SKM-1 (cell line): ENCODE data around the gene ATP6V1B1.

Experiments
- DNase-seq: peaks from one replicate; lab custom pipeline; 2025; ENCODE audit not compliant: unreplicated experiment; lab: John Stamatoyannopoulos, UW

Gene ATP6V1B1

DNA sequence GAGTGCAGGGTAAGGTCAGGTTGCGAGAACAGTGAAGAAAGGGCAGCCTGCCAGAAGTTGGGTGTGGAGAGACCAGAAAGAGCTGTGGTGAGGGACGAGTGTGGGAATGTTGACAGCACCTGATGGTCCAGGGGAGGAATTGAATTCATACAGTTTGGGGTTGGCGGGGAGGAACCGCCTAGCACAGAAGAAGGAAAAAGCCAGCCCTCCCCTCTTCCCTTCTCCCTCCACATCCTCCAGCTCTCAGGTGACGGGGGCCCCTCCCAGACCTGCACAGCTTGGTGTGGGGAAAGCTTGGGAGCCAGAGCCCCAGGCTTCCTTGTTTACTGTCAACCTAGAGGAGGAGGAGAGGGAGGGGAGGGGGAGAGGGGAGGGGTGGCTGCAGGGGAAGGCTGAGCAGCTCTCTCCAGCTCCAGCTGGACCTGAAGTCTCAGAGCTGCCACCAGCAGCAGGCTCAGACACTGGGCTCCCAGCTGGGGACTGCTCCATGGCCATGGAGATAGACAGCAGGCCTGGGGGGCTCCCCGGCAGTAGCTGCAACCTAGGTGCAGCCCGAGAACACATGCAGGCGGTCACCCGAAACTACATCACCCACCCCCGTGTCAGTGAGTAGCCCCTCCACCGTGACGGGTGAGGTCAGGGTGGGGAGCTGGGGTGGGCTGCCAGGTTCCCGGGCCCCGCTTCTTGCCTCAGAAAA, at the start of gene ATP6V1B1:
TSS of gene ATP6V1B1 (plus strand) at position 433 of the 697 bp plus-strand sequence. CDS start at position 488, 55 bp downstream.
- DNase-seq: no peak

DNA sequence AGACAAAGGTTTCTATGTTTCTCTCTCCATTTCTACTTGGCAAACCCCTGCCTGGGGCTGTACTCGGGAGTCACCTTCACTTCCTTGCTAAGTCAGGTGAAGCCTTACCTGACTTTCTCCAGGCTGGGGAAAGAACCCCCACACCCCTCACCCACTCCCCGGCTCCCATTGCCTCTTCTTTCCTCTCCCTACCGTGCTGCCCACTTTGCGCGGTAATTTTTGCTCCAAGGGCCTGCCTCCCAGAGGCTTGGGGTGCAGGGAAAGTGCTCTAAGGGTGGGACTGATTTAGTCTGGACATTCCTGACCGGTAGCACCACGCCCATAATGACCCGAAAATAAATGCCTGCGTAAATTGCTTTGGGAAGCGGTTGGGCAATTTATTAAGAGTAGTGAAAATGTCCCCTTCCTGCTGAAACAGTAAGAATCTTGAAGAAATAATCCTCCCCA, 49.1 kb upstream of the ATP6V1B1 start:
- no peak for DNase-seq

DNA sequence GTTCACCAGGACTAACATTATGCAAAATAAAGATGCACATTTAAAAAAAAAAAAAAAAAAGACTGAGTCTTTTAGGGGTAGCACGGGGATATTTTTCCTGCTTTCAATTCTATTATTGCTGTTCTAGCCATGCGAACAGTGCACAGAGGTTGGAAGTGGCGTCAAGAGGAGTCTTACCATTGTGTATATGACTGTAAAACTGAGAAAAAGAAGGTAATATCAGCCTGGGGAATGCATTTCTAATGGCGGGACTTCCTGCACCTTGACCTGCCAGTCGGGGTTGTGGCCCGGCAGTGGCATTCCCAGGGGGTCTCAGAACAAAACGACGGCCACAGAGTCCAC, 48.5 kb upstream of the ATP6V1B1 start:
- no peak for DNase-seq

DNA sequence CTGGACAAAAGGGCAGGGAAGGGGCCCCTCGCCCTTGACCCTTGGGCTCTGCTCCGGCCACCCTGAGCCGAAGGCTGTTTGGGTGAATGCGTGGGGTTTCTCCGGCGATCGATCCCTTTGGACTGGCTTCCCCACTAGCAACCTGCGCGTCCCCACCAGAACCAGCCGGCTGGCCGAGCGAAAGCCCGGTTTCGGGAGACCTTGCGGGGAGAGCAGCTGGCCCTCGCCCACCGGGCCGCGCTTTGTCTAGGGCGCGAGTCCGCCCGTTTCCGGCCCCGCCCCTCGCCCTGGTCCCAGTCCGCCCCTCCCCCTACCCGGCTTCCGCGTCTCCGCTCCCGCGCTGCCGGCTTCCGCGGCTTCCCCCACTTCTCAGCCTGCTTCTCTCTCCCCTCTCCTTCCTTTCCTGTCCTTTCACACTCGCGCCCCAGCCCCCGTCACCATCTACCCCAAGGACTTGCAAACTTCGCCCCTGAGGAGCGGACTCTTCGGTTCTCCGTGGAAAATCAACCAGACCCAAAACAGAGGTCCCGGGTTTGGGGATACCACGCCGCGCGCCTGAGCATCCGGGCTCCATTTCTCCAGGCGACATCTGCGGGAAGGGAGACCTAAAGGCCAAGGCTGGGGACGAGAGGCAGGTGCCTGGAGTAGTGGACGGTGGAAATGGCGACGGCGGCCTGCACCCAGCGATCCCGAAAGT, 48.0 kb upstream of the ATP6V1B1 start:
- no peak for DNase-seq

GRCh38 chr2:70888366-70888922, 47.3 kb upstream of the ATP6V1B1 start:
- no peak for DNase-seq

DNA sequence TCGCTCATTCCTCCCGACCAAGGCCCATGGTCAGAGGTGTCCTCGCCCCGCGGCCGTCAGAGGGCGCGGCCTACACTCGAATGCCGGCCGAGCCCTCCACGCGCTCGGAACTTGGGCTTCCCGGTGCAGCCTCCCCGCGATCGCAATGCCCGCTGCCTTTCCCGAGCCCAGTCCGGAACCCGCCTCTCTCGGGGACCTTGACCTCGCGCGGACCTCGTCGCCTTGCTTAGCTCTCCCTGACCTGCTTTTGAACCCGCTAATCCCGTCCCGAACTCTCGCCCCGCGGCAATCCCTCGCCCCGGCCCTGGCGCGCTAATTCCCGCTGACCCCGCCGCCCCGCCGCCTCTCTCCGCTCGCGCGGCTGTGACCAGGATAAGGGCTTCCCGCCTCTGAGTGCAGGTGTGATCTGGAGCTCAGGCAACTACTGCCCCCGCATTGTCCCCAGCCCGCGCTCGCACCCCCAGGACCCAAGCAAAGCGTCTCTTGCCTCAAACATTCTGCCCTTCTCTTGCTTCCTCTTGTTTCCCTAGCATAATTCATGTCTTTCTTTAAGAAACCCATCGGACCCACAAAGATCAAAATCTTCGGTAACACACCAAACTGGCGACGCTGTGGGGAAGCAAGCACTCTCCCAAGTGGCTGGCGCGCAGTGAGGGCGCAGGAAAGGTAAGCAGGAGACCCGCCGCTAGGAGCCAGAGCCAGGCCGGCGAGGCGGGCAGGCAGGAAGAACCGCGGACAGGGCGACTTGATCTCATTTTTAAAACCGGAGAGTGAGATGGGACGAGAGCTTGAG, 46.6 kb upstream of the ATP6V1B1 start:
- no peak for DNase-seq

- no peak for DNase-seq
Measured at GRCh38 chr2:70889716-70890037, 46.0 kb upstream of the ATP6V1B1 start.

DNA sequence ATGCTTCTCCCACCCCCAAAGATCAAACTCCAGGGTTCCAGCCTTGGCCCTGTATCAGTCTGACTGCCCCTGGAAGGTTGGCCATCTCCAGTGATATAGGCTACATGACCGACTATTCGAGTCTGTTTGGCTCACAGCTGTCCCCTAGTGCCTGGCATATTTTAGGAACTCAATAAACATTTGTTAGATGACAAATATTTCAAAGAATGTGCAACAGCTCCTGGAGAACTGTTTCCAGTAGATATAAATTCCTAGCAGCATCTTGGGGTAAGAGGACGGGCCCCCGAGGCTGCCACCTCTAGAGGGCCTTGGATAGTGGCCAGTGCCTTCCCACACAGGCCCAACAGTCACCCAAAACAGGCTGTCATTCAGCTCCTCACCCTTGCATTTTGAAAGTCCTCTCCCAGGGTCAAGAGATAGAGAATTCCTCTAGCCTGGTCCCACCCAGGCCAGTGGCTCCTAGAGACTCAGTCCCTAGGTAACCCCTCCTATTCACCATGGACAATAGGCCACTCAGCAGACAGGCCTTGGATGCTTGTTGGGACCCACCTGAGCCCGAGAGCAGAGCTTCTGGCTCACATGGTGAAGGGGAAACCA, 45.1 kb upstream of the ATP6V1B1 start:
- no peak for DNase-seq

DNA sequence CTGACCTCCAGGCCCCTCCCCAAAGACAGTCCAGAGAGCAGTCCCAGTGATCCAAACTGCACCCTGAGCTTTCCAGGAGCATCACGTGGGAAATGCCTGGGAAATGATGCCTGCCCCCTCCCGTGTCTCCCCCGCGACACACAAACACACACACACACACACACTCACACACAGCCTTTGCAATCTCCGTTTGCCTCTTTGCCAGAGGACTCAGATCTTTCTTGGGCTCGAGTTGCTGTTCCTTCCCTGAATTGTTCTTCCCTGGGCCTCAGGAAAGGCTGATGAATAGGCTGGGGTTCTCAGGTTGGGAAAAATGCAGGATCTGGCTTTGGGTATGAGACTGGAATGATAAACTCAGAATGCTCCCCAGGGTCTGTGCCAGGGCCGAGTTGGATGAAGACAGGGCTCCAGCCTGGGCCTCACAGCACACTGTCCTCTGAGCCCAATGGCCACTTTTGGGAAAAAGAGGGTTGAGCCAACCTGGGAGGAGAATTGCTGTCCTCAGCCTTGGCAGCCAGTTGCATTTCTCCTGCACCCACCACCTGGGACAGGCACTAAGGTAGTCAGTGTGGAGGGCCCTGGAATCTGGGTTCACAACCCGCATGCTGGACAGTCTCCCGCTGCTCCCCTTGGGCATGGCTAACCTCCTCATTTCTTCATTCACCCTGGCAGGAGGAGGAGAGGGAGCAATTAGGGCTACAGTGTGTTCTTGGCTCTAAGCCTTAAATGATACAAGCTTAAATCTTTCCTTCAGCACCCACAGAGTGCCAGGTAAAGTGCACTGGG, 43.9 kb upstream of the ATP6V1B1 start:
- no peak for DNase-seq

GRCh38 chr2:70892750-70893149, 43.0 kb upstream of the ATP6V1B1 start:
- DNase-seq: no peak

DNA sequence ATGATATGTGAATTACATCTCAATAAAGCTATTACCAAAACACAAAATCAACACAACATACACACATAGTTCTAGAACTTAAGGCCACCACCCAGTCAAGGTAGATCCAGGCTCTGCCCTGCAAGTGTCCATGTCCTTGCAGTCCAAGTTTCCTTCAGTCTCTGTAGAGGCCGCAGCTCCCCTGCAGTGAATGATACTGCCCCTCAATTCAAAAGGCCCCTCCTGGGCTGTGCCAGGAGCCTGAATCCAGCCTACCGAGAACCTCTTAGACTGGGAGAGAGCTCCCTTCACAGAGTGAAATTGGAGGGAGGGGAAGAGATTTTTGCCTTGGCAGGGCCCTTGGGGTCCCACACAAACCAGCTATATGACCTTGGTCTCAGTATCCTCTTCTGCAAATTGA, 42.5 kb upstream of the ATP6V1B1 start:
- no peak for DNase-seq

DNA sequence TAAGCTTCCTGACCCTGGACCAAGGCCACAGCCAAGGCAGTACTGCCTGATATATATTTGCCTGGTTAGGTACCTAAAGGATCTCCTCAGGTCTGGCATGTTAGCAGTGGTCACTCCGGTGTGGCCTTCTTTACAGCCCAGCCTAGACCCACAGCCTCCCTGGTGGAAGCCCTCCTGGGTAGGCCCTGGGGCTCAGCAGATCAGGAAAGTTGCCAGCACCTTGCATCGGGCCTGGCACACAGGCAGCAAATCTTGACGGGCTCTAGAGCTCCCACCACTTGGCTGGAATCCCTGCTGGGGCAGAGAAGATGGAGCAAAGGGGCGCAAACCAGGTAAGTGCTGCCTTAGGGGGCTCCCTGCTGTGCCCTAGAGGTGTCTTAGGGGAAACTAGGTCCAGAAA, 40.9 kb upstream of the ATP6V1B1 start:
- no peak for DNase-seq

- DNase-seq: no peak
Measured at GRCh38 chr2:70895249-70895648, 40.5 kb upstream of the ATP6V1B1 start.

GRCh38 chr2:70895998-70896764, 39.5 kb upstream of the ATP6V1B1 start:
- DNase-seq: no peak

DNA sequence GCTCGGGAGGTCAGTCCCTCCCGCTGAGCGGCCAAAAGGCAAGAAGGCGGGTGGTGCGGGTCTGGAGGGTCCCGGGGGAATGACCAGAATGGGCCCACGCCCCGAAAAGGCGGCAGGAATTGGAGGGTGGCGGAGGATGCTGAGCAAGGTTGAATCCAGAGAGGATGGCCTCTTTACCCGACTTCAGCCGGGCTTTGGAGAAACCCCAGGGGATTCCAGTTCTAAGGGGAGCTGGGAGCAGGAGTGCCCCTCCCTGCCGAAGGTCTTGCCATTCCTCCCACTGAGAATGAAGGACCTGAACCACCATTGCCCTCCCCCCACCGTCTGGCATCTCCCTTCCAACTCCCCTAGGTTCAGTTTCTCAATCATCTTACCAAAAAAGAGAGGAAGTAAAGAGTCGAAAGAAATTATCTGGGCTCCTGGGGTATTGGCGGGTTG, 38.9 kb upstream of the ATP6V1B1 start:
- DNase-seq: no peak

DNA sequence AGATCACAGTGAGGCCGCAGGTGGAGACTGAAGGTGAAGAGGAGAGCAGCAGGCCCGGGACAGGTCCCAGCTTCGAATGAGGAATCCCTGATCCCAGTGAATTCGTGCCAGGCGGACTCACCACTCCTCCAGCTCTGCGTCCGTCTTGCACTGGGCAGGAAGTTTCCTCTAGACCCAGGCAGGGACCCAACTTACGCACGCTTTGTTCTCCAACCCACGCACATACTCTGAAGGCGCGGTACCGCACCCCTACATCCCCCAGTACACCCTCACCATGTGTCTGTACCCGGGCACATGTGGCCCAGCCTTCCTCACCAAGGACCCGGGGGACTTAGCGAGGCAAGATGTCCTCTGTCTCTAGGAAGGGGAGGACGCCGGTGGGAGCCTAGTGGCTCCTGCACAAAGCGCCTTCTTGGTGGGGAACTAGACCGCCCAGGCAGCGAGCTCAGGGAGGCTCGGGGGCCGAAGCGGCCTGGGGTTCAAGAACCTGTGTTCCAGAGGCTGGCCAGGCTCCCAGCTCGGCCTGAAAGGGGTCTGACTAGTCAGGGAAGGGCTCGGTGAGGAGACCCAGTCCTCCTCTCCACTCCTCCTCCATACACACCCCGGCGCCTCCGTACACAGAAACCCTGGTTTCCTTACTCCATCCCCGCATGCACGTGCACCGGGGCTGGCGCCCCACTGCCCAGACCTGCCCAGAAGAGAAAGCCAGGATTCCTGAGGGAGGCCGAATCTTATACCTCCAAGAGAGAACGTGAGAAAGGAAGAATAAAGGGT, 38.3 kb upstream of the ATP6V1B1 start:
- no peak for DNase-seq

DNA sequence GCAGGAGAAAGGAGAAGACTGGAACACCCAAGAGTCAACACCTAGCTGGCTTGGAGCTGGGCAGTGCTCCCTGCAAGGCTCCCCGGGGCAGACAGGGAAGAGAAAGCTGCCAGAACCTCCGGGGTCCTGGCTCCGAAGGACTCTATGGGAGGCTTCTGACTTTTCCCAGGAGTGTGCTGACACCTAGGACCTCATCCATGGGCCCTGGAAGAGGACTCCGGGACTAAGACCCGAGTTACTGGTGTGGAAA, 37.8 kb upstream of the ATP6V1B1 start:
- DNase-seq: no peak

DNA sequence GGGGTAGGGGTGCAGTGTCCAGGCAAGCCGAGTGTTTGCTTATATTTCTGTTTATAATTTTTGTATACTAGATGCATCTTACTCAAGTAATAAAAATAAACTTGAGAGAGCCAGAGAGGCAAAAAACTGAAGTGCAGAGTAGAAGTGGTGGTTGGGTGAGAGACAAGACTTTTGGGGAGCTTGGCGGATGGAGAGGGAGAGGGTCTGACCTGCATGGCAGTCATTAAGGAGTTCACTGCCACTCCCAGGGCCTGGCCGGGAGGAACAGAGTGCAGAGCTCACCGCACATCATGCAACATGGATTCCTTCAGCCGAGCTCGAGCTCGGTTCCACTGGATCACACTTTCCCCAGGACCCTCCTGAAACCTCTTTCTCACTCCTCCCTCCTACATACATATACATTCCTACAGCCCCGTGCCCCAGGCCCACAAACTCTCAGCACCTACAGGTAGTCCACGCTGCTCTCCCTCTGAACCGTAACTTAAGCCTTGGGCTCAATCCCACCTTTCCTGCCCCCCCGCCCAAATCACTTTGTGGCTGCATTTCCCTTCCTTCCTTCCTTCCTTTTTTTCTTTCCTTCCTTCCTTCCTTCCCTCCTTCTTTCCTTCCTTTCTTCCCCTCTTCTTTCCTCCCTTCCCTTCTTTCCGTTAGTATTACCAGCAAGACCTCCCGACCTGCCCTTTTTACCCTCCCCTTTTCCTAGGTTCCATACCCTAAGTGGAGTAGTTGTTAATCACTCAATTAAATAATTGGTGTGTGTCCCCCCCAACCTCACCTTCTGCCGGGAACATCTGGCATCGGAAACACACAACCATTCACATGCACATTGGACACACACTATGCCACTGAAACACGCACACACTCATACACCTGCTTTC, 37.1 kb upstream of the ATP6V1B1 start:
- no peak for DNase-seq
